CD14-positive monocyte (primary cell): Measurements from ENCODE around the gene SPCS3. TPM values are rescaled to one million over a fixed set of nuclear protein-coding genes. Genes with fewer than 3 reads are reported as not detected.

Source experiments
- DNase-seq, 3 donors: peaks; one replicate each; pipeline ENCODE4 v3.0.0-alpha.2; 2011 to 2022
- H2AFZ ChIP-seq: 2 replicates; pipeline ENCODE4 v1.6.0; 2012; ENCODE audit warnings: mild to moderate bottlenecking, low read depth, low read length, inconsistent platforms; ENCODE audit not compliant: insufficient read depth, poor library complexity, severe bottlenecking
- H3K27ac ChIP-seq, 2 donors: 1 replicate in 1 of 2; 2 replicates in 1 of 2; pipeline ENCODE4 v1.5.1; 2012 to 2013; ENCODE audit warnings: low read length in 2 of 2, control low read depth in 1 of 2, inconsistent platforms in 1 of 2, low read depth in 1 of 2, mild to moderate bottlenecking in 1 of 2
- H3K27me3 ChIP-seq, 2 donors: one replicate each; pipeline versions ENCODE4 v1.6.0 to v1.6.1; 2011 to 2013; ENCODE audit warnings: low read length in 2 of 2; ENCODE audit not compliant: control insufficient read depth in 2 of 2, insufficient read depth in 2 of 2
- H3K36me3 ChIP-seq, 2 donors: replicated peaks in 1 of 2; 1 replicate in 1 of 2; 2 replicates in 1 of 2; pipeline versions ENCODE4 v1.5.1 to v1.6.1; 2012 to 2013; ENCODE audit warnings: low read length in 2 of 2, control low read depth in 1 of 2, inconsistent platforms in 1 of 2, mild to moderate bottlenecking in 1 of 2; ENCODE audit not compliant: insufficient read depth in 2 of 2, control insufficient read depth in 1 of 2
- H3K4me1 ChIP-seq, 2 donors: 1 replicate in 1 of 2; 2 replicates in 1 of 2; pipeline versions ENCODE4 v1.5.1 to v1.6.1; 2012 to 2013; ENCODE audit warnings: low read length in 2 of 2, control low read depth in 1 of 2, inconsistent platforms in 1 of 2, mild to moderate bottlenecking in 1 of 2, moderate library complexity in 1 of 2; ENCODE audit not compliant: insufficient read depth in 2 of 2, control insufficient read depth in 1 of 2
- H3K4me2 ChIP-seq: replicated peaks from 2 replicates; pipeline ENCODE3; 2012; ENCODE audit warnings: low read length, moderate library complexity, mild to moderate bottlenecking; ENCODE audit not compliant: poor library complexity, severe bottlenecking; ENCODE audit errors: extremely low read depth
- H3K4me3 ChIP-seq, 3 experiments: fragments of 200-600 bp in 1 of 3; sonication (generic) in 1 of 3; replicated peaks in 1 of 3; 1 replicate in 2 of 3; 2 replicates in 1 of 3; pipeline ENCODE4 v1.5.1; 2011 to 2013; ENCODE audit warnings: low read length in 3 of 3, mild to moderate bottlenecking in 3 of 3, control low read depth in 2 of 3, low read depth in 2 of 3, inconsistent platforms in 1 of 3, moderate library complexity in 1 of 3
- H3K79me2 ChIP-seq: 2 replicates; pipeline ENCODE4 v1.6.0; 2012; ENCODE audit warnings: mild to moderate bottlenecking, control low read depth, inconsistent platforms, low read length, moderate library complexity; ENCODE audit not compliant: insufficient read depth
- H3K9ac ChIP-seq: 2 replicates; pipeline ENCODE4 v1.6.0; 2017; ENCODE audit warnings: low read length, mild to moderate bottlenecking; ENCODE audit not compliant: insufficient read depth, poor library complexity, severe bottlenecking
- H3K9me3 ChIP-seq, 2 donors: replicated peaks in 1 of 2; 1 replicate in 1 of 2; 2 replicates in 1 of 2; pipeline versions ENCODE4 v1.5.1 to v1.6.1; 2012 to 2013; ENCODE audit warnings: low read length in 2 of 2, control low read depth in 1 of 2; ENCODE audit not compliant: control insufficient read depth in 1 of 2, insufficient read depth in 1 of 2
- H4K20me1 ChIP-seq: 2 replicates; pipeline ENCODE4 v1.6.0; 2012; ENCODE audit warnings: mild to moderate bottlenecking, low read length, control low read depth, moderate library complexity; ENCODE audit not compliant: insufficient read depth
- H3K27ac Mint-ChIP-seq, 7 donors: one replicate each; pipeline ENCODE4 v1.8.0; 2020; ENCODE audit warnings: mild to moderate bottlenecking in 7 of 7, mixed read lengths in 7 of 7, moderate library complexity in 6 of 7, inconsistent platforms in 2 of 7
- H3K27me3 Mint-ChIP-seq, 3 donors: one replicate each; pipeline ENCODE4 v1.8.0; 2021 to 2022; ENCODE audit warnings: low read depth in 3 of 3, mild to moderate bottlenecking in 3 of 3, mixed read lengths in 3 of 3, moderate library complexity in 3 of 3, inconsistent platforms in 1 of 3
- H3K36me3 Mint-ChIP-seq, 2 donors: one replicate each; pipeline ENCODE4 v1.8.0; 2020; ENCODE audit warnings: mixed read lengths in 2 of 2, inconsistent platforms in 1 of 2, mild to moderate bottlenecking in 1 of 2
- H3K4me1 Mint-ChIP-seq: one replicate; pipeline ENCODE4 v1.8.0; 2020; ENCODE audit warnings: mild to moderate bottlenecking, mixed read lengths
- H3K4me3 Mint-ChIP-seq, 2 donors: one replicate each; pipeline ENCODE4 v1.8.0; 2020; ENCODE audit warnings: mild to moderate bottlenecking in 2 of 2, mixed read lengths in 2 of 2, moderate library complexity in 1 of 2
- H3K9me3 Mint-ChIP-seq, 7 donors: one replicate each; pipeline ENCODE4 v1.8.0; 2020 to 2022; ENCODE audit warnings: mixed read lengths in 7 of 7, mild to moderate bottlenecking in 6 of 7, moderate library complexity in 6 of 7, inconsistent platforms in 2 of 7
- CTCF ChIP-seq: fragments of 200-600 bp; IDR thresholded peaks from one replicate; pipeline ENCODE4 v1.8.0; 2022; ENCODE audit warnings: antibody characterized with exemption, mild to moderate bottlenecking
- WGBS: methylation state at CpG from one replicate; pipeline ENCODE4 v1.1.5; 2013; ENCODE audit warnings: missing lambda C conversion rate; ENCODE audit not compliant: insufficient coverage; 5-methylcytosine and 5-hydroxymethylcytosine counted together
- intact Hi-C, 2 donors: fragments of 100-400 bp; cut with micrococcal nuclease; formaldehyde crosslinking; loops; one replicate each; pipeline versions ENCODE4 v1.15.0 to v1.15.1; 2023
- polyA plus RNA-seq, 3 donors: library from polyadenylated mRNA; depleted of rRNA in 1 of 3; unstranded in 2 of 3; stranded (reverse) in 1 of 3; fragments of 300-500 nt in 2 of 3; fragments of >200 nt in 1 of 3; fragmentation: Illumina TruSeq in 2 of 3; gene quantifications; 1 replicate in 2 of 3; 2 replicates in 1 of 3; pipeline ENCODE4 v1.2.3, GENCODE V29; 2012 to 2021

SPCS3 gene
- polyA plus RNA-seq, 3 donors = 50.4 to 112 (median 107) TPM

- peaks cover 0 to 3% of the 10 kb centered on the region in 2 donors for H3K36me3 ChIP-seq
- H3K4me1 ChIP-seq = peaks cover 31 to 54% of the 10 kb centered on the region in 2 donors
- H4K20me1 ChIP-seq = peaks cover 50% of the 10 kb centered on the region
- peak overlapping the region; percentile 88 for H3K4me2 ChIP-seq
- TF ChIP-seq CTCF = no peak
- no peaks in the 10 kb centered on the region for H3K27me3 Mint-ChIP-seq
- H2AFZ ChIP-seq = peak overlapping the region; percentile 55
- peak overlapping the region; percentile 83 to 91 for H3K4me3 Mint-ChIP-seq
- no peaks in the 10 kb centered on the region for H3K9me3 Mint-ChIP-seq
- peak overlapping the region; percentile 99 for H3K9ac ChIP-seq
- H3K27me3 ChIP-seq = no peaks in the 10 kb centered on the region
- DNase-seq = peak; percentile 85 to 91 (median 89)
- H3K9me3 ChIP-seq = no peaks in the 10 kb centered on the region
- H3K79me2 ChIP-seq = peaks cover 70% of the 10 kb centered on the region
- intact Hi-C loops = loop anchor here in 1 of 2 donors (10.0 kb wide), 1 partner anchor 1124 kb away; the partner anchor contains the start of gene AGA
- H3K4me3 ChIP-seq = peak overlapping the region; percentile 85 to 90 (median 87)
- 0% methylated on average over 41 of the region's 44 CpGs for WGBS
- peaks cover 54% of the 10 kb centered on the region for H3K4me1 Mint-ChIP-seq
- peak overlapping the region; percentile 93 to 96 for H3K27ac ChIP-seq
- H3K27ac Mint-ChIP-seq = peak overlapping the region; percentile 84 to 95 (median 93)
- H3K36me3 Mint-ChIP-seq = peaks cover 6 to 13% of the 10 kb centered on the region in 2 donors
Observed at GRCh38 chr4:176320340-176320975, 692 bp downstream of the SPCS3 start.

- intact Hi-C loops = loop anchor here in 1 of 2 donors (10.0 kb wide), 1 partner anchor 1124 kb away; the partner anchor contains the start of gene AGA
- peak overlapping the region; percentile 99 for H3K9ac ChIP-seq
- no peak for DNase-seq
- H3K4me1 Mint-ChIP-seq = peaks cover 54% of the 10 kb centered on the region
- H3K27ac ChIP-seq = peak overlapping the region; percentile 93 to 96
- no peak overlapping the region for H2AFZ ChIP-seq
- peak overlapping the region; percentile 83 to 91 for H3K4me3 Mint-ChIP-seq
- WGBS = 0% methylated on average over 2 of the region's 6 CpGs
- H3K4me2 ChIP-seq = peak overlapping the region; percentile 88
- H3K4me1 ChIP-seq = peaks cover 31 to 54% of the 10 kb centered on the region in 2 donors
- H3K9me3 Mint-ChIP-seq = no peaks in the 10 kb centered on the region
- peak overlapping the region; percentile 85 to 90 (median 87) for H3K4me3 ChIP-seq
- peaks cover 55% of the 10 kb centered on the region for H4K20me1 ChIP-seq
- peaks cover 5 to 14% of the 10 kb centered on the region in 2 donors for H3K36me3 Mint-ChIP-seq
- TF ChIP-seq CTCF = no peak
- no peaks in the 10 kb centered on the region for H3K27me3 ChIP-seq
- peaks cover 1 to 5% of the 10 kb centered on the region in 2 donors for H3K36me3 ChIP-seq
- peaks cover 75% of the 10 kb centered on the region for H3K79me2 ChIP-seq
- H3K27me3 Mint-ChIP-seq = no peaks in the 10 kb centered on the region
- peak overlapping the region; percentile 84 to 95 (median 93) for H3K27ac Mint-ChIP-seq
- no peaks in the 10 kb centered on the region for H3K9me3 ChIP-seq
Observed at GRCh38 chr4:176320976-176321361, 1.2 kb downstream of the SPCS3 start.
